ENCODE measurements around the gene NDUFS2.

- TF ChIP-seq CTCF (conservative IDR thresholded peaks at IDR 0.05), result no peak
- no peak for TF ChIP-seq ZFX (IDR thresholded peaks at IDR 0.05)
Observed at GRCh38 chr1:161226759-161227158, 24.6 kb downstream of the NDUFS2 start.
